ENCODE data around the gene FAM72A. TPM values are rescaled to one million over a fixed set of nuclear protein-coding genes. Genes with fewer than 3 reads are reported as not detected.
"Not testable (repeated sequence)": the region's sequence is repeated elsewhere in the genome, so short reads cannot be mapped to it uniquely, and the experiment has no call there.

Gene FAM72A
- total RNA-seq, 1 experiment from 2014 or later: 23.0 TPM

- H3K9me3 ChIP-seq (ENCODE audit: control insufficient read depth in 1 of 2, insufficient read depth in 1 of 2, low read depth in 1 of 2, low read length in 2 of 2); H3K79me2 ChIP-seq (ENCODE audit: insufficient read depth, low read length); H4K20me1 ChIP-seq (ENCODE audit: insufficient read depth); H3K27me3 ChIP-seq (ENCODE audit: insufficient read depth, low read length); intact Hi-C loops (cut with micrococcal nuclease); H3K9me2 ChIP-seq (ENCODE audit: insufficient read depth); H3K9ac ChIP-seq (ENCODE audit: low read length); BruUV-seq (replicated peaks); H3K4me1 ChIP-seq (ENCODE audit: control insufficient read depth in 1 of 2, insufficient read depth in 2 of 2, low read length in 2 of 2); ATAC-seq; RAD21 ChIA-PET (ENCODE audit: low non-redundant PET in 1 of 2, low total read pairs in 2 of 2, uncharacterized antibody in 2 of 2, unreplicated experiment in 2 of 2); H3K4me3 ChIP-seq (replicated peaks in 1 of 2; ENCODE audit: low read depth in 1 of 2, low read length in 2 of 2); H2AFZ ChIP-seq (ENCODE audit: low read depth, low read length, poor library complexity, severe bottlenecking); H3K27ac ChIP-seq (ENCODE audit: low read depth, low read length); CTCF ChIA-PET; POLR2A ChIA-PET; H3K4me2 ChIP-seq (ENCODE audit: low read length); DNase-seq (ENCODE audit: low read depth, low spot score); H3K36me3 ChIP-seq (ENCODE audit: control insufficient read depth in 1 of 2, insufficient read depth in 2 of 2, low read length in 2 of 2): not testable (repeated sequence)
Observed at GRCh38 chr1:206183788-206184187, 18.9 kb downstream of the FAM72A start.

- H3K27ac ChIP-seq (ENCODE audit: low read depth, low read length); BruUV-seq (replicated peaks); POLR2A ChIA-PET; H3K4me3 ChIP-seq (replicated peaks in 1 of 2; ENCODE audit: low read depth in 1 of 2, low read length in 2 of 2); H3K9me3 ChIP-seq (ENCODE audit: control insufficient read depth in 1 of 2, insufficient read depth in 1 of 2, low read depth in 1 of 2, low read length in 2 of 2); H3K36me3 ChIP-seq (ENCODE audit: control insufficient read depth in 1 of 2, insufficient read depth in 2 of 2, low read length in 2 of 2); H4K20me1 ChIP-seq (ENCODE audit: insufficient read depth); CTCF ChIA-PET; H3K4me1 ChIP-seq (ENCODE audit: control insufficient read depth in 1 of 2, insufficient read depth in 2 of 2, low read length in 2 of 2); RAD21 ChIA-PET (ENCODE audit: low non-redundant PET in 1 of 2, low total read pairs in 2 of 2, uncharacterized antibody in 2 of 2, unreplicated experiment in 2 of 2); intact Hi-C loops (cut with micrococcal nuclease); H3K79me2 ChIP-seq (ENCODE audit: insufficient read depth, low read length); H3K9ac ChIP-seq (ENCODE audit: low read length); H3K27me3 ChIP-seq (ENCODE audit: insufficient read depth, low read length); H3K4me2 ChIP-seq (ENCODE audit: low read length); DNase-seq (ENCODE audit: low read depth, low spot score); H3K9me2 ChIP-seq (ENCODE audit: insufficient read depth); H2AFZ ChIP-seq (ENCODE audit: low read depth, low read length, poor library complexity, severe bottlenecking): not testable (repeated sequence)
- peak; percentile 64 for ATAC-seq
Observed at GRCh38 chr1:206182368-206183317, 20.0 kb downstream of the FAM72A start.

GRCh38 chr1:206179666-206180065 lies 23.0 kb downstream of the FAM72A start:
- DNase-seq (ENCODE audit: low read depth, low spot score); POLR2A ChIA-PET; H2AFZ ChIP-seq (ENCODE audit: low read depth, low read length, poor library complexity, severe bottlenecking); H3K4me2 ChIP-seq (ENCODE audit: low read length); H3K9me2 ChIP-seq (ENCODE audit: insufficient read depth); intact Hi-C loops (cut with micrococcal nuclease); H3K4me3 ChIP-seq (replicated peaks in 1 of 2; ENCODE audit: low read depth in 1 of 2, low read length in 2 of 2); H3K27me3 ChIP-seq (ENCODE audit: insufficient read depth, low read length); H3K36me3 ChIP-seq (ENCODE audit: control insufficient read depth in 1 of 2, insufficient read depth in 2 of 2, low read length in 2 of 2); H3K79me2 ChIP-seq (ENCODE audit: insufficient read depth, low read length); H3K9me3 ChIP-seq (ENCODE audit: control insufficient read depth in 1 of 2, insufficient read depth in 1 of 2, low read depth in 1 of 2, low read length in 2 of 2); H4K20me1 ChIP-seq (ENCODE audit: insufficient read depth); RAD21 ChIA-PET (ENCODE audit: low non-redundant PET in 1 of 2, low total read pairs in 2 of 2, uncharacterized antibody in 2 of 2, unreplicated experiment in 2 of 2); CTCF ChIA-PET; ATAC-seq; BruUV-seq (replicated peaks); H3K9ac ChIP-seq (ENCODE audit: low read length); H3K27ac ChIP-seq (ENCODE audit: low read depth, low read length): not testable (repeated sequence)
- peaks cover 0 to 13% of the 10 kb centered on the region in 2 experiments; a peak in 1 of 4 replicates for H3K4me1 ChIP-seq (ENCODE audit: control insufficient read depth in 1 of 2, insufficient read depth in 2 of 2, low read length in 2 of 2)

- H3K4me1 ChIP-seq (ENCODE audit: control insufficient read depth in 1 of 2, insufficient read depth in 2 of 2, low read length in 2 of 2): peaks cover 0 to 13% of the 10 kb centered on the region in 2 experiments; a peak in 1 of 4 replicates
- intact Hi-C loops (cut with micrococcal nuclease); H3K36me3 ChIP-seq (ENCODE audit: control insufficient read depth in 1 of 2, insufficient read depth in 2 of 2, low read length in 2 of 2); H3K27ac ChIP-seq (ENCODE audit: low read depth, low read length); H3K27me3 ChIP-seq (ENCODE audit: insufficient read depth, low read length); H3K4me2 ChIP-seq (ENCODE audit: low read length); H3K79me2 ChIP-seq (ENCODE audit: insufficient read depth, low read length); CTCF ChIA-PET; RAD21 ChIA-PET (ENCODE audit: low non-redundant PET in 1 of 2, low total read pairs in 2 of 2, uncharacterized antibody in 2 of 2, unreplicated experiment in 2 of 2); BruUV-seq (replicated peaks); POLR2A ChIA-PET; H2AFZ ChIP-seq (ENCODE audit: low read depth, low read length, poor library complexity, severe bottlenecking); H3K9me3 ChIP-seq (ENCODE audit: control insufficient read depth in 1 of 2, insufficient read depth in 1 of 2, low read depth in 1 of 2, low read length in 2 of 2); H3K9me2 ChIP-seq (ENCODE audit: insufficient read depth); H4K20me1 ChIP-seq (ENCODE audit: insufficient read depth); H3K9ac ChIP-seq (ENCODE audit: low read length); H3K4me3 ChIP-seq (replicated peaks in 1 of 2; ENCODE audit: low read depth in 1 of 2, low read length in 2 of 2): not testable (repeated sequence)
- ATAC-seq (peak; percentile 48), DNase-seq (ENCODE audit: low read depth, low spot score) (peak; percentile 10)
Observed at GRCh38 chr1:206178061-206178989, 24.3 kb downstream of the FAM72A start.
